GM18873 (cell line): ENCODE measurements around the gene CYTIP.

Experiments used
- ATAC-seq: cut with Tn5 transposase; IDR thresholded peaks from one replicate; pipeline ENCODE4 v1.9.1; 2021; ENCODE audit warnings: mild to moderate bottlenecking, moderate library complexity, moderate number of reproducible peaks; ENCODE audit not compliant: unreplicated experiment, low FRiP score

Gene CYTIP

GRCh38 chr2:157465554-157465953, 21.7 kb upstream of the CYTIP start:
- no peak for ATAC-seq

- no peak for ATAC-seq
Measured at GRCh38 chr2:157463002-157463401, 19.1 kb upstream of the CYTIP start.

GRCh38 chr2:157460897-157461296, 17.0 kb upstream of the CYTIP start:
- no peak for ATAC-seq

- ATAC-seq, result no peak
Measured at GRCh38 chr2:157460384-157460837, 16.5 kb upstream of the CYTIP start.

- ATAC-seq, result no peak
Measured at GRCh38 chr2:157459486-157459885, 15.6 kb upstream of the CYTIP start.

GRCh38 chr2:157447741-157448140, 3.9 kb upstream of the CYTIP start:
- ATAC-seq, result no peak

GRCh38 chr2:157447031-157447430, 3.1 kb upstream of the CYTIP start:
- no peak for ATAC-seq

GRCh38 chr2:157444641-157445040, 752 bp upstream of the CYTIP start:
- ATAC-seq, result peak; percentile 36

GRCh38 chr2:157443090-157443489, 799 bp downstream of the CYTIP start:
- ATAC-seq, result no peak

- ATAC-seq, result no peak
Measured at GRCh38 chr2:157442636-157443035, 1.3 kb downstream of the CYTIP start.

GRCh38 chr2:157442191-157442590, 1.7 kb downstream of the CYTIP start:
- no peak for ATAC-seq

GRCh38 chr2:157441072-157441454, 2.8 kb downstream of the CYTIP start:
- ATAC-seq, result peak; percentile 38

- ATAC-seq, result no peak
Measured at GRCh38 chr2:157440404-157441071, 3.4 kb downstream of the CYTIP start.

- peak; percentile 31 for ATAC-seq
Measured at GRCh38 chr2:157439824-157440186, 4.1 kb downstream of the CYTIP start.

GRCh38 chr2:157438863-157439823, 4.7 kb downstream of the CYTIP start:
- peak; percentile 5 for ATAC-seq

GRCh38 chr2:157433394-157433793, 10.5 kb downstream of the CYTIP start:
- no peak for ATAC-seq

GRCh38 chr2:157432475-157433106, 11.3 kb downstream of the CYTIP start:
- no peak for ATAC-seq

GRCh38 chr2:157431176-157431575, 12.7 kb downstream of the CYTIP start:
- ATAC-seq, result no peak

- no peak for ATAC-seq
Measured at GRCh38 chr2:157428500-157429175, 15.3 kb downstream of the CYTIP start.

GRCh38 chr2:157427922-157428303, 16.0 kb downstream of the CYTIP start:
- ATAC-seq, result no peak
